ENCODE measurements around the gene WDR87.

- TF ChIP-seq, protein P1, sequence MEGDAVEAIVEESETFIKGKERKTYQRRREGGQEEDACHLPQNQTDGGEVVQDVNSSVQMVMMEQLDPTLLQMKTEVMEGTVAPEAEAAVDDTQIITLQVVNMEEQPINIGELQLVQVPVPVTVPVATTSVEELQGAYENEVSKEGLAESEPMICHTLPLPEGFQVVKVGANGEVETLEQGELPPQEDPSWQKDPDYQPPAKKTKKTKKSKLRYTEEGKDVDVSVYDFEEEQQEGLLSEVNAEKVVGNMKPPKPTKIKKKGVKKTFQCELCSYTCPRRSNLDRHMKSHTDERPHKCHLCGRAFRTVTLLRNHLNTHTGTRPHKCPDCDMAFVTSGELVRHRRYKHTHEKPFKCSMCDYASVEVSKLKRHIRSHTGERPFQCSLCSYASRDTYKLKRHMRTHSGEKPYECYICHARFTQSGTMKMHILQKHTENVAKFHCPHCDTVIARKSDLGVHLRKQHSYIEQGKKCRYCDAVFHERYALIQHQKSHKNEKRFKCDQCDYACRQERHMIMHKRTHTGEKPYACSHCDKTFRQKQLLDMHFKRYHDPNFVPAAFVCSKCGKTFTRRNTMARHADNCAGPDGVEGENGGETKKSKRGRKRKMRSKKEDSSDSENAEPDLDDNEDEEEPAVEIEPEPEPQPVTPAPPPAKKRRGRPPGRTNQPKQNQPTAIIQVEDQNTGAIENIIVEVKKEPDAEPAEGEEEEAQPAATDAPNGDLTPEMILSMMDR (IDR thresholded peaks at IDR 0.05) = no peak
- TF ChIP-seq POLR2A (IDR thresholded peaks at IDR 0.05) = no peak
Observed at GRCh38 chr19:37929355-37929923, 23.0 kb upstream of the WDR87 start.
